Glomerular visceral epithelial cell (primary cell): Measurements from ENCODE around the gene RP2.
A peak's percentile ranks its signal among the peaks of the same experiment; 100 is the strongest.

Experiments used
- DNase-seq: peaks from one replicate; pipeline ENCODE4 v3.0.0-alpha.2; 2016; ENCODE audit errors: extremely low spot score

The RP2 gene

DNA sequence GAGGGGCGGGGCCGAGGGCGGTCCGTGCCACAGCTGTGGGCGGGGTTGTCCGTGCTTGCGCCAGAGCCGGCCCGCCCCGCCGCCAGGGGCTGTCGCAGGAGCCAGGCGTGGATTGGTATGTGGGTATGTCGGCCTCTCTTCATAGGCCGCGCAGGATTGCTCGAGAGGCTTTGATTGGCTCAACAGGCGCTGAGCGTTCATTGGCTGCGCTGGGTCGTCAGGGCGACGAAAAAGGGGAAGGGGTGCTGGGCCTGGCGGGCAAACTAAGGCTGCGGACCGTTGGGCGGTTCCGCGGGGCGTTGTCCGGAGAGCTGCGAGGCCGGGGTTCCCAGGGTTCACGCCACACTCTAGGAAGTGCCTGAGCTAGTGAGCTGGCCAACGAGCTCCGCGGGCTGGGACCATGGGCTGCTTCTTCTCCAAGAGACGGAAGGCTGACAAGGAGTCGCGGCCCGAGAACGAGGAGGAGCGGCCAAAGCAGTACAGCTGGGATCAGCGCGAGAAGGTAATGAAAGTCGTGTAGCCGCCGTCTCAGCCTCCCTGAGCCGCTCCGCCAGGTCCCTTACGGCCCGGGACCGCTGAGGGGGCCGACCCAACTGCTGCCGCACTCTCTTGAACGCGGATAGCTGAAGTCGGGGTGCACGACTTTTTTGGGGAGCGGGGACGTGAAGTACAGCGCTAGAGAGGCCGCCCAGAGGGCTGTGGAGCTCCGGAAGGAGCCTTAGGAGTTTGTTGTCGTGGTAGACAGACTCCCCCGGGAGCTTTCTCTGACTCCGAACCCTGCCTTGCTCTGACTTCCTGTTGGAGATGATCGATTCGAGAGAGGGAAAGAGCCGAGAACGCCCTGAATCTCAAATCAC lies at the start of gene RP2:
RP2 (plus strand) TSS at position 343 of the 857 bp plus-strand sequence; CDS start at position 401, 58 bp downstream.
- DNase-seq = peak; percentile 93

DNA sequence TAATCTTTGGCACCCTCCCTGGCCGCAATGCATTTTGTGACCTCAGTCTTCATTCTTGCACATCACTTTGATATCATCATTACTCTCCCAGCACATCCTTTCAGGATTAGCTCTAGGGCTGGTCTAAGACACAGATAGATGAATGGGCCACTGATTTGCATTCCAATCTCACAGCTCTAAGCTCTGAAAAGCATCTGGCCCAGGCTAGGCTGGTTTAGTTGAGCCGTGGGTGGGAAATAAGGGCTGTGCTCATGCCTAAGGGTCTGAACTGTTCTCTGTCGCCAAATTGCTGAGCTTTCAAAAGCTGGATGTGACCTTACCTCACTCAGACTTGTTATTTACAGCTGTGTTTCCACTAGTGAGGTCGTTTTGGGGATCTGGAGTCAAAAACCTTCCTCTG lies 47.9 kb upstream of the RP2 start:
- no peak for DNase-seq

DNA sequence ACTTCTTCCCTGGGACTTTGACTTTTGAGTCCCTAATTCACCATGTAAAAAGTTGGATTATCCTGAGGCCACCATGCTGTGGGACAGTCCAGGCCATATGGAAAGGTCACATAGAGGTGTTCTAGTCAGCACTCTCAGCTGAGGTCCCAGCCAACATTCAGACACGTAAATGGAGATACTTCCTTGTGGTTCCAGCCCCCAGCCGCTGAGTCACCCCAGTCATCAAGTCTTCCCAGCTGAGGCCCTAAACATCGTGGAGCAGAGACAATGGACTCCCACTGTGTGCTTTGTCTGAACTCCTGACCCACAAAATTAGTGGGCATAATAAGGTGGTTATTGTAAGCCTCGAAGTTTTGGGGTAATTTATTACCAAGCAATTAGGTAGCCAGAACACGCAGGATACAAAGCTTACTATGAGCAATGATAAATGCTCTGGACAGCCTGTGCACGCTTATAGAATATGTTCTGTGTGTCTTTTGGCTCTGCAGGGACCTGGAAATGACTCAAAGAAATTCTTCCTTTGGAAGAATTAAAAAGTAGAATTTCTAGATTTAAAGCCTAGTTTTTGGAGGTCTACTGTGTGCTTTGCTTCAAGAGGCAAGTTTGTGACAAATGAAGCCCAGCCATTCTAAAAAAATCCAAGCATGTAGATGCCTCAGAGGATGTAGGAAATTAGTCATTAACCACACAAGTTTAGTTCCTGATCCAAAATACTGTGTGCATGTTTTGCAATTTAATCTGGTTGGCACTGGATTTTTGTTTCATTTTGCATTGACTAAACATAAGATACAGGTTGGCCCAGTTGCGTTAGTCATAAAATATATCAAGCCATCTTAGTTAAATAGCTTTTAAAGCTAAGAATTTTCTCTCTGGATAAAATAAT lies 44.7 kb upstream of the RP2 start:
- DNase-seq = peak; percentile 84

DNA sequence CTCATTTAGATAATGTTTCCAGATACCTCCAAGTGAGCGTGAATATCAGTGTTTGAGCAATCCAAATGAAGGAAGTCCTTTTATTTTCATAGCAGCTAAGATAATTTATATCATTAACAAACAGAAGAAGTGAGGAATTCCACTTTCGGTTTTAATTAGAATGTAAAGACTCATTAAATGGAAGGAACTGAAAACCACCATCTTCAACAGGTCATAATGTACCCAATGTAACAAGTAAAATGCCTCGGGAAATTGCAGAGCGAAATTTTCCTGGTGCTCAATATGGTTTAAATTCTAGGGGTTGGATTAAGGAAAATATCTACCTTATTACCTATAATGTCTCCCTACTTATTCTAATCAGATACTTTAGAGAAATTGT lies 44.0 kb upstream of the RP2 start:
- no peak for DNase-seq

DNA sequence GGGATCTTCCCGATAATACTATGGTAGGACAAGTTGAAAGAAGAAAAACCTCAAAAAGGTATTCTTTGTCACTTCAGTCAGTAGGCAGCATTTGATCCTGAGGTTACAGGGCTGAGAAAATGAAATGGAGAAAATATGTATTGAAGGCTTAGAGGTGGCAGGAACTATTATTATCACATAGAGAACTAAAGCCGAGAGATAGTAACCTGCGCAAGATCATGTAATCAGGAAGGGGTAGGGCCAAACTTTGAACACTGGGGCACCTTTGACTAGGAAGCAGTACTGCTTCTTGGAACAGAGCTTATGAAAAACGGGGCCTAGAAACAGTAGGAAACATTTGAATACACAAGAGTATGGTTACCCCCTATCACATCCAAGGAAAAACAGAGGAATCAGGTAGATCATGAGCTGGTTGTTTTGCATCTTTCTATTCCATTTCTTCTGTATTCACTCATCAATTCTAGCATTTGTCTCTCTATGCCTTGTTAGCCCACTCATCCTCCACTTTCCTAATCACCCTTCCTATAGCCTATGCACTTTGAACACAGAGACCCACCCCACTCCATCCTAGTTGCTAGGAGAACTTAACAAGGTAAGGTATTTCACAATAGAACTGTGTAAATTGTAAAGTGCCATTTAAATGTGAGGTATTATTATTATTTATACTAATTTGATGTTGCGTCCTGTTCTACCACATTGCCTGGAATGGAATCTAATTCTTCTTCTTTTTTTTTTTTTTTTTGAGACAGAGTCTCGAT lies 43.3 kb upstream of the RP2 start:
- no peak for DNase-seq

DNA sequence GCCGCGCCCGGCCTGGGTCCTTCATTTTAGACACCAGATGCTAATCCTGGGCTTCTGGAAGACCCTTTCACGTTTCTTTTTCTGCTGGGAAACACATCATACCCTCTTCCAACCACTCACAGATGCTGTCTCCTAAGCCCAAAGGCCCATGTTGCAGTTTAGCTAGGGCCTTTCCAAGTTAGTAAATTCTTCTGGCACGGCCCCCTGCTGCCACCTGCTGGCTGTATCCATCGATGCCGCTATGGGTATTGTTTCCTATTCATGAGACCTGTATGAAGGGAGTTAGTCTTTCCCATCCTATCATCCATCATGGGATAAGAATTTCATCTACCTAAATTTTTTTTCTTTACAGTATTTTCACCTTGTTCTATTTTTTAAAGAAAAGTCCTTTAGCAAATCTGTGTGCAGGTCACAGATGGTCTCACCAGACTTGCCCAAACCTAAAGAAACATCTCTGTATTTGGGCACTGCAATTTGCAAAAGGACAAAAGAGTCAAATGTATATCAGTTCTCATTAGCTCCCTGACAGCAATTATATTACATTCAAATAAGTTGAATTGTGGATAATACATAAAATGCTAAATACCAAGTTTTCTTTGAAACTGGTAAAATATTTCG lies 40.2 kb upstream of the RP2 start:
- peak; percentile 69 for DNase-seq

DNA sequence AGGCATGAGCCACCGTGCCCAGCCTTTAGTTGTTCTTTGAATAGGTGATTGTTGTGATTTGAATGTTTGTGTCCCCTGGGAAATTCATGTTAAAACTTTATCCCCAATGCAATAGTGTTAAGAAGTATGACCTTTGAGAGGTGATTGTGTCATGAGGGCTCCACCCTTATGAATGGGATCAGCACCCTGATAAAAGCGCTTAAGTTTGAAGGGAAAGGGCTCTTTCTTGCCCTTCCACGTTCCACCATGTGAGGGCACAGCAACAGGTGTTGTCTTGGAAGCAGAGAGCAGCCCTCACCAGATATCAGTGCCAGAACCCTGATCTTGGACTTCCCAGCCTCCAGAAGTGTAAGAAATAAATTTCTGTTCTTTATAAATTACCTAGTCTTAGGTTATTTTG lies 33.7 kb upstream of the RP2 start:
- no peak for DNase-seq

DNA sequence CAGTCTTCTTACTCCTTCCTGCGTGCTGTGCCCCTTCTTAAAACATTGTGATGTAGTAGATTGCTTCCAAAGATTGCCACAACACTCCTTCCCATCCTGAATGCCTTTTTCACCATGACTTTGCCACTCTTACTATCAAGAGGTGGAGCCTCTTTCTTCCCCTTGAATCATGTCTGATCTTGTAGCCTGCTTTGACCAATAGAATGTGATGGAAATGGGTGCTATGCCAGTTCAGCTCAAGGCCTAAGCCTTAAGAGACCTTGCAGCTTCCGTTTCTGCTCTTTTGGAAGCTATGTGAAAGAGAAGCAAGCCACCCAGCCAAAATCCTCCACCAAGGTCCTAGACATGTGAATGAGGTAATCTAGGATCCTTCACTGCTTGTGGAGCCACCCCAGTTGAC lies 31.6 kb upstream of the RP2 start:
- DNase-seq = no peak

DNA sequence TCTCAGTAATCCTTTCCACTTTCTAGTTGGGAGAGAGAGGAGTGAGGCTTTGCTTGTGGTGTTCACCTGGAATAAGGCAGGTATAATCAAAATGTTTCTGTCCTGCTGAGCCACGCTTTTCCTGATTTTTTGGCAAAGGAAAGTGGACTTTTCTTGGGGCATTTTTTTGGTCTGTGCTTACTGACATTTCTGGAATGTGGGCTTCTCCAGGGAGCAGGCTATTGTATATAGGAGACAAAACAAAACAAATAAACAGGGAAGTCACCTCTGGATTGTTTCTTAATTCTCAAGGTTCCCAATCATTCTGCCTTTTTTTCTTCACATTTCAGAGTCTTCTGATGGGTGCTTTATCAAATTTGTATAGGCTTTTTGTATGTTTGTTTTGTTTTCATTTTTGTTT lies 25.7 kb upstream of the RP2 start:
- no peak for DNase-seq

DNA sequence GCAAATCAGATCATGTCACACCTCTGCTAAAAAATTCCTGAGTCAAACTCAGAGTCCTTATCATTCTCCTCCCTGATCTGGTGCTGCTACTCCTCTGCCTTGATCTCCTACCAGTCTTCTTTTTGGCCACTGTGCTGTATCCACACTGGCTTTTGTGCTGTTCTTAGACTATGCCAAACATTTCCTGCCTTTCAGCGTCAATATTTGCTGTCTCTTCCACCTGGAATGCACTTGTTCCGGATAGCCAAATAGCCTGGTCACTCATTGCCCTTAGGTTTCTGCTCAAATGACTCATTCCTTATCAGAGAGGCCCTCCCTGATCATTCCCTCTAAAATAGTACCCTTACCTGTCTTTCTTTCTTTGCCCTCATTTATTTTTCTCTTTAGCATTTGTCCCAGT lies 24.4 kb upstream of the RP2 start:
- DNase-seq = no peak

DNA sequence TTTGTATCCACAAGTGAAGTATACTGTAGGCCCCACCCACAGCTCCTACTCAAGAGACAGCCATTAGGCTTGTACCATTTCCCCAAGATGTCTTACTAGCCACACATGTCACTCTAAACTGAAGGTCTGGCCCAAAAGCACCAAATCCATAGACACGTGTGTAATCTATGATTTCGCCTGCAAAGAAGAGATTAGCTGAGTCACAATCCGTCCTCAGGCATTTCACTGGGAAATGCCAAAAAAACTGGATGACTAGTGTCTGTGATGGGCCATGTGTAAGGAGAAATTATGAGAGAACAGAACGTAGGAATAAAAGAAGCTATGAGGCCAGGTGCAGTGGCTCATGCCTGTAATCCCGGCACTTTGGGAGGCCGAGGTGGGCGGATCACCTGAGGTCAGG lies 21.9 kb upstream of the RP2 start:
- no peak for DNase-seq

DNA sequence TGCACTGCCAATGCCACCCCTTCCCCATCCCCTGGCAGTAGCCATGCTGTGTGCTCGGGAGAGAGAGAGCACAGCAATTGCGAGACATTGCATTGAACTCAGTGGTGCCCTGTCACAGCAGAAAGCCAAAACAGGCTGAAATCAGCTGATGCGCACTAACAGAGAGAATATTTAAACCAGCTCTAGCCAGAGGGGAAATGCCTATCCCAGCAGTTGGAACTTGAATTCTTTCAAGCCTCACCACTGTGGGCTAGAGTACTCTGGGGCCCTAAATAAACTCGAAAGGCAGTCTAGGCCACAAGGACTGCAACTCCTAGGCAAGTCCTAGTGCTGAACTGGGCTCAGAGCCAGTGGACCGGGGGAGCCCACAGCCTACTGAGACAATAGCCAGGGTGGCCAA lies 17.7 kb upstream of the RP2 start:
- DNase-seq = no peak

DNA sequence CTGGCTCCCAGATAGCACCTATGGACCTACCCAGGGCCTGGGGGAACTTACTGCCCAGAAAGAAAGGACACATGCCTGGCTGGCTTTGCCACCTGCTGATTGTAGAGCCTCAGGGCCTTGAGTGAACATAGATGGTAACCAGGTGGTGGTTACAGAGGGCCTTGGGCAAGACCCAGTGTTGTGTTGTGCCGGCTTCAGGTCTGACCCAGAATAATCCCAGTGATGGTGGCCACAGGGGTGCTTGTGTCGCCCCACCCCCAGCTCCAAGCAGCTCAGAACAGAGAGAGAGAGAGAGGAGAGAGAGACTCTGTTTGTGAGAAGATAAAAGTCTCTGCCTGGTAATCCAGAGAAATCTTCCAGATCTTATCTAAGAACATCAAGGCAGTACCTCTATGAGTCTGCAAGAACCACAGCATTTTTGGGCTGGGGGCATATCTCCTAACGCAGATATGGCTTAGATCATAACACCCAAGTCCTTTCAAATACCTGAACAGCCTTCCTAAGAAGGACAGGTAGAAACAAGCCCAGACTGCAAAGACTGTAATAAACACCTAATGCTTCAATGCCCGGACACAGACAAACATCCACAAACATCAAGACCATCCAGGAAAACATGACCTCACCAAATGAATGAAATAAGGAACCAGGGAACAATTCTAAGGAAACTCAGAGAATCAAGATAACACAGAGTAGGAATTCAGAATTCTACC lies 16.3 kb upstream of the RP2 start:
- no peak for DNase-seq

DNA sequence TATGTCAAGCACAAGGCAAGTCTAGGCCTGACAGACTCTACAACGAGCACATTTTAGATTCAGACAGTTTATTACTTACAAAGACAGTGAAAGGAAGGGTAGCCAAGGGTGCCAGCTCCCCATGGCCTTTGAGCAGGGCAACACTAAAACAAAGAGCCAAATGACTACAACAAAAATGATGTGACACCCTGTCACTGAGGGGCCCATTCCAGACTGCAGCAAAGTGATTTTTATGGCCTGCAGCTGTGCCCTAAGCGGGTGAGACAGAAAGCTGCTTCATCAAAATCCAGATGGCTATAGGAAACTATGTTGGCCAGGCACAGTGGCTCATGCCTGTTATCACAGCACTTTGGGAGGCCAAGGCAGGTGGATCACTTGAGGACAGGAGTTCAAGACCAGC lies 13.4 kb upstream of the RP2 start:
- no peak for DNase-seq

DNA sequence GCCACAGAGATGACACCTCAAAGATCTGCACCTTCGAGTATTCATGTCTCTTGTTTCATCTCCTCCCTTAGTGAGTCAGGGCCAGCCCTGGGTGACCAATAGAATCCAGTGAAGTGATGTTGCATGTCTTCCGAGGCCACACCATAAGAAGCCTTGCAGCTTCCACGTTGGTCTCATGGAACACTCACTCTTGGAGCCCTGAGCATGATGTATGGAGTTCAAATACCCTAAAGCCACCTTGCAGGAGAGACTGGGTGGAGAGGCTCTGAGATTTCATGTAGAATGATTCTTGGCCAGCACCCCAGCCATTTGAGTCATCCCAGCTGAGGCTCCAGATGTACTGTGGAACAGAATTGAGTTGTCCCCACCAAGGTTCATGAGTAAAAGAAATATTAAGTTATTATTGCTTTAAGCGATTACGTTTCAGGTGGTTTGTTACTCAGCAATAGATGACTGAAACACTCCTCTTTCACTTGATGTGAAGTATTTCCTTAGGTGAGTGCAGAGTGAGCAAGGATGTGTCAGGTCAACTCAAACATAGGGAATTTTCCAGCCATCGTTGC lies 5.0 kb upstream of the RP2 start:
- DNase-seq = no peak

DNA sequence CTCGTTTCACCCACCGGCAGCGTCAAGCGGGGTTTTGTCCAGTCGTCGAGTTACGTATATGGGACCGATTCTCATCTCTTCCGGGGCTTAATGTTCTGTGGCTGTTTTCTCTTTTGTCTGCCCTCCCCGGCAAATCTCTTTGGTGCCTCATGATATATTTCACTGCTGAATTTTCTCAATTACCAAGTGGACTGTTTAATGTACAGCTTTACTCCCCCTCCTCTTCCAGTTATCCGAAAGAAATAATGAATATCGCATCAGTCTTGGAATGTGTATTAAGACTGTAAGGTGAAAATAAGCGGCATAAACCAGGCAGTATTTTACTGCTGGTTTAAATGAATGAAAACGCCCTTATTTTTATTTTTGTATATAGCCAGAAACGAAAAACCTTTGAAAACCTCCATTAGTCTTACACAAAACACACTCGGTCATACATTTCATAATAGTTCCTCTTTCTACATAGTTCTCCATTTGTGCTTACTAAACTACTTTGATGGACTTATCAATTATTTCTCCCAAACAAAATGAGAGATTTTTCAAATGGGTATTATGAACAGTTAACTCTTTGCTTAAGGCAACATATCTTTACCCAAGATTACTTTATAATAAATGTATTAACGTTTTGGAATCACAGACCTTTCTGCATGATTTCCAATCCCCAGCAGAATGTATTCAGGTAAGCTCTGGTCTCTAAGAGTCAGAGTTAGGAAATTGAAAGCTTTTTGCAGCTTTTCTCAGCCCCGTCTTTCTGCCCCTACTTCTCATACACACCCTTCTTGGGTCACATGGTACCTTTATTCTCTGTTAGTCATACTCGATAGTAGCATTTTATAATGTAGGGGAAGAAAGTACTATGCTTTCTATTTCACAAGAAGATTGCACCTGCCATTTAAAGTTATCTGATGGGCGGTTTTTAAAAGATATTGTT lies 979 bp downstream of the RP2 start:
- peak; percentile 33 for DNase-seq

DNA sequence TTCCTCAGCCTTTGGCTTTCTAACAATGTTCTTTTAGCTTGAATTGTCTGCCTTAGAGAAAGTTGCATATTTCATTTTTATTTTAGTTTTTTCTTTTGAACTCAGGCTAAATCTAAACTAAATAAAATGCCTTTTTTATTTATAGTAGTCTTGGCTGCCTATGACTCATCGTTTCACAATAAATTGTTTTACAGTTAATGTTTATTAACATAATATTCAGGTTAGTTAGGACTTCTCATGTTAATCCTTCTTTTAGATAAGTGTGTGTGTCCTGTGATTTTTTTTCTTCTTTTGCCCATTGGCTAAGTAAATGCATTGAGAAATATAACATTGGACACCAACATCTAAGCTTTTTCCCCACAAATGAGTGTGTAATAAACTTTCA lies 1.6 kb downstream of the RP2 start:
- DNase-seq = no peak

DNA sequence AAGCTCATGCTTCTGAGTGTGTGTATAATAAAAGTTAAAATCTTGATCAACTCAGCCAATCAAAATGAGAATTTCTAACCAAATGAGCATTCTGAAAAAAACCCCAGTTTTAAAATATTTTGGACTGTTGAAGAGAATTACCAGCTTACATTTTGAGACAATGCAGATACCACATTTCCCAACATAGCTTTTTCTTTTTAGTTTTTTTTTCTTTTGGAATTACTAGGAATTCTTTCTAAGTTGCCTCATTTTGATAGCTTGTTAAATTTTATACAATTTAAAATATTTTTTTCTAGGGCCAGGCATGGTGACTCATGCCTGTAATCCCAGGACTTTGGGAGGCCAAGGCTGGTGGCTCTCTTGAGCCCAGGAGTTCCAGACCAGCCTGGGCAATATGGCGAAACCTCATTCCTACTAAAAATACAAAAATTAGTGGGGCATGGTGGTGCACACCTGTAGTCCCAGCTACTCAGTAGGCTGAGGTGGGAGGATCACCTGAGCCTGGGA lies 2.2 kb downstream of the RP2 start:
- DNase-seq = no peak

DNA sequence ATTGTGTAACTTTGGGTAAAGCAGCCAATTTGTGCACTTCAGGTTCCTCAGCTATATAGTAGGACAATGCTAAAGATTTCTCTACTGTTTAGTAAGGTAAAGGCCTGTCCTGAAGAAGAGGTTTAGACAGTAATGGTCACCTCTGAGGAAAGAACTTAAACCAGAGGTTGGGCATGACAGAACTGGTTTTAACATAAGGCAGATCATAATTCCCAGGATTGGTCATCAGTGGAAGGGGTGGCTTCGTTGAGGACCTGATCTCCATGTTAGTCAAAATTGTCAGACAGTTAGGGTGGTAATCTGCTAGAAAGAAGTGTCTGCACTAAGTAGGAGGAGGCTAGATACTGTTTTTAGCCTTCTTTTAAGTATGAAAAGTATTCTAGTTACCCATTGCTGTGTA lies 4.1 kb downstream of the RP2 start:
- DNase-seq = no peak

DNA sequence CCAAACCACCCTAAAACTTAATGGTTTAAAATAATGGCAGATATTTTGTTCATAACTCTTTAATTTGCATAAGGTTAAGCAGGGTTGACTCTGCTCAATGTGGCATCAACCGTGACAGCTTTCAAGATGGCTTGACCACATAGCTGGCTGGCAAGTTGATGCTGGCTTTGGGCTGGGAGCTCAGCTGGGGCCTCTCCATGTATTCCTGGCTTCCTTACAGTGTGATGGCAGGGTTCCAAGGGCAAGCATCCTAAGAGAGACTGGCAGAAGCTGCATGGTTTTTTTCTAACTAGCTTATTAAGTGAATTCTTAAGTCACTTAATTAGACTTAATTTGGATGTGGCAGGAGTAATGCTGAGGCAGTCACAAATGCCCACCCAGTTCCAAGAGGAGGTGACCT lies 4.5 kb downstream of the RP2 start:
- DNase-seq = peak; percentile 78
